NCI-H146 treated with DMSO at 0.1 percent for 48 hours (cell line): ENCODE results near the gene ADAMTS17.

ENCODE experiments used
- DNase-seq: peaks from one replicate; lab custom pipeline; 2025; ENCODE audit not compliant: unreplicated experiment; lab: John Stamatoyannopoulos, UW

Gene ADAMTS17

DNA sequence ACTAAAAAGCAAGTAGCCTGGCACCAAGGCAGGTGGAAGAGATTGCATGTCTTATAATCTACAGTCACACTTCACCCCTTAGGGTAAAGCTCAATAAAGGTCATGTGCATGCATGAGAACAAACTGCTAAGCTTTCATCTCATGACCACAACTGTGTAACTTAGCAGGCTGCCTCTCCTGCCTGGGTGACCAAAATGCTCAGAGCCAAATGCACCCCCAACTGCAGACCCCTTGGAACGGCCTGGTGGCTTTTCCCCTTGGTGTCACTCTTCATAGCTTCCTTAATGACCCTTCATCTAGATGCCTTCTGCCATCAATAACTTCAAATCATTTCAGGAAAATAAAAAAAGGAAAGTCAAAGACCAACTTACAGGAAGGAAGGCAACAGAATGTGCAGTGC is 88.1 kb downstream of the ADAMTS17 start:
- no peak for DNase-seq

- DNase-seq, result no peak
Measured at GRCh38 chr15:100252779-100253417, 88.9 kb downstream of the ADAMTS17 start.

DNA sequence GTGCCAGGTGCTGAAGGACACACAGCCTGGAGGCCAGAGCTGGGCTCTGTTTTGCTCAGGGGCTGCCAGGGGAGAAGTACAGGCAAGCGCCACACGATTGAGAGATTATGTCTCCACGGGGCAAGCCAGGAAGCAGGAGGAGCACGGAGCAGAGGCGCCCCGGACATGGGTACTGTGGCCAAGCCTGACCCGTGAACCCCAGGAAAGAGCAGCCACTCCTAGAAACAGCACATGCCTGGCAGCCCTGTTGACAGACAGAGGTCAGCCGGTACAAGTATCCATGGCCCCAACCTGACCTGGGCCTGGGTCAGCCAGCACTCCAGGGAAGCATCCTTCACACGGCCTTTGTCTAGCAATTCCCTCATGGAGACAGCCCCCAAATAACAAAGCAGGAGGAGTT is 89.4 kb downstream of the ADAMTS17 start:
- DNase-seq, result no peak

DNA sequence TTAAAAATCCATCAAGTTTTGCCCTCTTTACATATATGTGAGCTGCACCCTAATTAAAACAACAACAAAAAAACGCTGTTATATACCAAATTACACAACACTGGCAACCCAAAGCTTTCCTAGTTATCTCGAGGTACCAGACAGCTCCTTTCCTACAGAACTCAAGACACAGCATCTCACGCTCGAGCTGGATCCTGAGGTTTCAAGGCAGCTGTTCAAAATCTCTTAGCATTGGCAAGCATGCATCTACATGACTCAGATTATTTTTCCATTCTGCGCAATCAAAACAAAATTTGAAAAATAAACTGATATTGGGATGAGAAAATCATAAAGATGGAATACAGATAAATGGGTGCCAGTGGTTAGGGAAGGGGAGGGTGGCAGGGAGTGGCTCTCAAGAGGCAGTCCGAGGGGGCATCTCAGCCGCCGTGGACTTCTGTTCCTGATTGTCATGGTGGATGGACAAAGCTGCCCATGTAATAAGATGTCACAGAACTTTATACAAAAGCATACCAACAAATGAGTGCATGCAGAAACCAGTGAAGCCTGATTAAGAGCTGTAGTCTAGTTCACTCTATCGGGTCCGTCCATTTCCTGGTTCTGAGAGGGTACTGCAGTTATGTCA is 91.5 kb downstream of the ADAMTS17 start:
- no peak for DNase-seq

DNA sequence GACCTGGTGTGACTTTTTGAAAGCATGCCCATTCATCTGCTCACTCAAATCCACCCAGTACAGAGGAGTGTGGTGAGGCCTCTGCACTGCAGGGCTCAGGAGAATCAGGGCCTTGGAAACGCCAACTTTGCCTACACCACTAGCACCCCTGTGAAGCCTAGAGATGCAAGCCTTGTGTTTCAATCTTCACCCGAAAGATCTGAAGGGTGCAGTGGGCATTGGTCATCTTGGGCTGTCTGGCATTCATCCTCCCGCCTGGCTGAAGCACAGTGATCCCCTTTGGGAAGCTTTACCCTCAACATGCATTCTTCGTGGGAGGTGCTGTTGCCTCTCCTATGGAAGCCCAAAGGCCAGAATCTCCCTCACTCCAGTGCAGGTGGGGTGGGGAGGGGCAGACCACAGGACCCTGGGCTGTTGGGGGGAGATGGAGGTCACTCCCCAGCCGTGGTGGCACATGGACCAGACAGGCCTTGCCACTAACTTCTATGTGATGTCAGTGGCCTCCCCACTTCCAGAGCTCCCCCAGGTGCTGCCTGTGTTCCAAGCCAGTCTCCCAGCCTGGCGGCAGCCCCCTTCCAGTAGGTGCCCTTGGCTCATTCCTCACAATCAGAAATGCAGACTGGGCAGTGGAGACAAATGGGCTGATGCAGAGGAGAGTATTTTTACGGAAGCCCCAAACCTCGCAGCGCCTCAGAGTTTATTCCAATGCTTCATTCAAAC is 92.5 kb downstream of the ADAMTS17 start:
- no peak for DNase-seq

DNA sequence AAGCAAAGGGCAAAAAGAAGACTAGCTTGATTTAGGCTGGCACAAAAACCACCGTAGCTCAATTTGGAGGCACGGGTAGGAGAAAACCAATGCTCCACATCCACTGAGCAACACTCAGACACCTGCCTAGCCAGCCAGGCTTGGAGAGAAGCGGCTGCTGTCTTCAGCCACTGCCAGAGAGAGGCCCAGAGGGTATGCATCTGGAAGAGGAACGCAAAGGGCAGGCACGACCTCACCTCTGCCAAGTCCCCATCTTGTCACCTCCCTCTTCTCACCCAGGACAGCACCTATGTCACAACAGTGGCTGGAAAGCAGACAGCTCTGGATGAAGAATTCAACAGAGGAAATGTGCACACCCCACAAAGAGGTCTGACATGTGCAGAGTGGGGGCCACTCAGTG is 93.5 kb downstream of the ADAMTS17 start:
- DNase-seq, result no peak

- no peak for DNase-seq
Measured at GRCh38 chr15:100247228-100248225, 94.2 kb downstream of the ADAMTS17 start.

DNA sequence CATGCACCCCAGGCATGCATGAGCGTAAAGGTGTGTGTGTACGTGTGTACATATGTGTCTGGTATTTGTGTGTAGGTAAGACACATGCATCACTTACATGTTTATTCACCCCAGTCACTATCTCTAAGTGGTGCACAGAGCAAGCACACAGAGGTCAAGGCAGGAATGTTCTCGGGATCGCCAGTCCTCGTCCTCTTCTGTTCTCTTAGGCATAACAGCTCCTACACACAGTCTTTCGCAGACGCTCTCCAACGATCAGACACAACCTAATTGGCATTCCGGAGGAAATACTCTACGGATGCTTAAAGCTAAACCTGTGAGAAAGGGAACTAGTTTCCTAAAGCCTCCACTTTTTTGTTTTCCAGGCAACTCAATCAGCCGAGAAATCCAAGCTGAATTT is 95.9 kb downstream of the ADAMTS17 start:
- DNase-seq, result no peak

DNA sequence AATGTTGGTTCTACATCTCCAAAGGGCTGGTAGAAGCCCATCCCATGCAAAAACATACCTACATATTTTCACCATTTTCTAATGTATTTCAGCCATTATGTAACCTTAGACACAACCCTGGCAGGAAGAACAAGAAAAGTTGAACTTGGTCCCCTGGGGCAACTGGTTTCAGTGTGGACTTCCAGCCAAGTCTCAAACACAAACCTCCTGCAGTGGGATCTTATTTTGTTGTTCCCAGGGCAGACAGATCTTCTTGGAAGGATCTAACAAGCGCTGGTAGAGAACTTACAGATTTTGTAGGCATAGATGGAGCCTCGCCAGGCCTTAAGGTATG is 96.3 kb downstream of the ADAMTS17 start:
- DNase-seq, result no peak

GRCh38 chr15:100244796-100245486 is 96.8 kb downstream of the ADAMTS17 start:
- DNase-seq, result no peak

DNA sequence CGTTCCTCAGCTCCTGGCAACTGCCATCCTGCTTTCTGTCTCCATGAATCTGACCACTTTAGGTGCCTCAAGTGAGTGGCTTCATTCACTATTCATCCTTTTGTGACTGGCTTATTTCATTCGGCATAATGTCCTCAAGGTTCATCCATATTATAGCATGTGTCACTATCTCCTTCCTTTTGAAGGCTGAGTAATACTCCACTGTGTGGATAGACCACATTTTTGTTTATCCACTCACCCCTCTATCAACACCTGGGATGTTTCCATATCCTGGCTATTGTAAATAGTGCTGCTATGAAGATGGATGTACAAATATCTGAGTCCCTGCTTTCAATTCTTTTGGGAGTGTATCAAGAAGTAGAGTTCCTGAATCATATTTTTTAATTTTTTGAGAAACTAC is 98.8 kb downstream of the ADAMTS17 start:
- DNase-seq, result no peak

DNA sequence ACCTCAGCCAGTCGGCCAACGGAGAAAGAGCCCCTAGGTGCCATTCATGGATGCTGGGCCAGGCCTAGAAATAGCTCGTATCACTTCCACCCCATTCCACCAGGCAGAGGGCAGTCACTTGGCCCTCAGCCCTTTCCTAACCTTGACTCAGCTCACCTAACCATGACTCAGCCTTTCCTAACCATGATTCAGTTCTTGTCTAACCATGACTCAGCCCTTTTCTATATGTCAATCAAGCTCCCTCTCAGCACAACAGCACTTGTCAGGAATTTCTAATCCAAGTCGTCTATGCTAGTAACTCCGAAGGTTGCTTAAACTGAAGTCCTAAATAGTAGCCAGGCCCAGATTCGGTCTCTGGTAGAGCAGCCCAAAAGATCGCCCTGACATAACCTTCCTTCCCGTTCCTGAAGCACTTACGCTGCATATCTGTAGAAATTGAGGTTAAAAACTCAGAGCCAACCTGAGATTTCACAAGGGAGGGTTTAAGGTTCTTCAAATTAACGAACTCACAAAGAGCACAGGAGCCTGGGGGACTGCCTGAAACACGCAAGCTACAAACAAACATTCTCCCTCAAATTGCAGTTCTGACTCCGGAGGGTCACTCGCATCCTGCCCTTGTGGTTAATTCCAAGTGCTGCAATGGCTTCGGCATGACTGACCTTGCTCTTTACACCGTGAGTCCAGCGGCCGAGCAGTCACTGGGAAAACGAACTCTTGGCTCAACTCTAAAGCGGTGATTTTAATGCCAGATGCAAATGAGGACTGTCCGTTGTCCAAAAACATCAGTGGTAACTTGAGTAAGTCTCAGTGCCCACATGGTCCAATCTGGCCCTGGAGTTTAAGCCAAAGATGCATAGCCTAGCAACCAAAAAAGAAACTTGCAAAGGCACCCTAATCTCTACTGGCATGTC is 99.9 kb downstream of the ADAMTS17 start:
- DNase-seq, result no peak

- no peak for DNase-seq
Measured at GRCh38 chr15:100236981-100237720, 104.6 kb downstream of the ADAMTS17 start.

GRCh38 chr15:100235030-100235617 is 106.7 kb downstream of the ADAMTS17 start:
- no peak for DNase-seq

DNA sequence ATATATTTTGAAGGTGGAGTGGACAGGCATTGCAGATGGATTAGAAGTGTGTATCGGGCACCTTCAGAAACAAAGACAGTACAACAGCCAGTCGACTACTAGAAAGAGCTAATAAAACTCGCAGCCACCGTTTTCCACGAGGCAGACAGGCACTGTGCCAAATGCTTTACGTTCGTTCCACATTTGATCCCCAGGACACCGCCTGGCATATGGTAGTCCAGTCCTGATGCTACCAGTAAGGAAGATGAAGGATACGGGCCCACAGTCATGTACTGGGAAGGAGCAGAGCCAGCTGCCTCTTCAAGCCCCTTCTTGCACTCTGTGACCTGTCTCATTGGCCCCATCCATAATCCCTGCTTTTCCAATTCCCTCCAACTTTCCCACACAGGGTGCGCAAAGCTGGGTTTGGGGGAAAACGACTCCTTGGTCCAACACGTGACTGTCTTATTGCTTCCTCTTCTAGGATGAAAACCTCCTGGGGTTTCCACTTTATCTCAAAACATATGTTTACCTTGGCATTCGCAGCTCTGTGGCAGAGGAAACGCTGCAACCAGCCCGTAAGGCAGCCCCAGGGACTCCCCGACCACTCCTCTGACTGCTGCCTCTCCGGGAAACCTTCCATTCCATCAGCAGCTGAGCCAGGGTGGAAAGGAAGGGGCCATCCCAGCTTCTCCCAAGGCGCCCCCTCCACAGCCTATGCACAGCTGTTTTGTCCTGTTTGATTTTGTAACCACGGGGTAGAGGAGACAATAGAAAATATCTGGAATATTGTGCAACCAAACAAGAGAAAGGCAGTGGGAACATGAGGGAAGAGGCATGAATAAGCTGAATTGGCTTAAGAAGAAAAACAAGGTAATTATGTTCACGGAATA is 107.4 kb downstream of the ADAMTS17 start:
- no peak for DNase-seq

DNA sequence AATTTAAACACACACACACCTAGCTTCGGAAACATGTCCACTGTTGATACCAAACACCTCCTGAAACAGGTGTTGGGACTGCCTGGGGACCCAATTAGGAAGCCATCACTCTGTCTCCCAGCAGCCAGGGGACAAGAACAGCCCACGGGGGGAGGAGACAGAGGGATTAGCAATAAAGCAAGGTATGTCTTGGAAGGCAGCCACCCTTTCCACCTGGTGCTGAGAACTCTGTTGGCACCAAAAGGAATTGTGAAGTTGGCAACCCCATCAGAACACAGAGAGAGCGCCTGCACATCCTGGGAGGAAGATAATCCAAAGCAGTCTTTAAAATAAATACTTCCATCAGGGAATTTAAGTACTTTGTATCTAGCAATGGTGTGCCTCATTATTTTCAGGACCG is 111.0 kb downstream of the ADAMTS17 start:
- no peak for DNase-seq
